ACC112 (cell line): ENCODE results near the gene AKR1B15.
A peak's percentile ranks its signal among the peaks of the same experiment; 100 is the strongest.
"Not testable (repeated sequence)": the region's sequence is repeated elsewhere in the genome, so short reads cannot be mapped to it uniquely, and the experiment has no call there.

Experiments used
- H2AFZ ChIP-seq: fragments of 200-600 bp; sonication (generic); one replicate; pipeline ENCODE4 v1.6.0; 2017; ENCODE audit warnings: antibody characterized with exemption, low read length; ENCODE audit not compliant: unreplicated experiment
- H3K27ac ChIP-seq: fragments of 200-600 bp; sonication (generic); 2 replicates; pipeline ENCODE4 v1.5.1; 2014; ENCODE audit warnings: low read depth, mild to moderate bottlenecking, antibody characterized with exemption, low read length, moderate library complexity
- H3K27me3 ChIP-seq: fragments of 200-600 bp; sonication (generic); 2 replicates; pipeline ENCODE4 v1.6.1; 2014; ENCODE audit warnings: mild to moderate bottlenecking, antibody characterized with exemption, low read length, moderate library complexity, mixed read lengths; ENCODE audit not compliant: insufficient read depth
- H3K36me3 ChIP-seq: fragments of 200-600 bp; sonication (generic); 2 replicates; pipeline ENCODE4 v1.6.1; 2016; ENCODE audit warnings: mild to moderate bottlenecking, antibody characterized with exemption, low read length, moderate library complexity, mixed read lengths; ENCODE audit not compliant: insufficient read depth
- H3K4me1 ChIP-seq: fragments of 200-600 bp; sonication (generic); one replicate; pipeline ENCODE4 v1.6.1; 2016; ENCODE audit warnings: low read length, mixed read lengths; ENCODE audit not compliant: insufficient read depth, unreplicated experiment, control insufficient read depth
- H3K4me3 ChIP-seq: fragments of 200-600 bp; sonication (generic); 2 replicates; pipeline ENCODE4 v1.5.1; 2014; ENCODE audit warnings: mild to moderate bottlenecking, low read depth, low read length
- H3K79me2 ChIP-seq: fragments of 200-600 bp; sonication (generic); one replicate; pipeline ENCODE4 v1.6.0; 2016; ENCODE audit warnings: low read length; ENCODE audit not compliant: control insufficient read depth, unreplicated experiment, insufficient read depth

AKR1B15 gene

DNA sequence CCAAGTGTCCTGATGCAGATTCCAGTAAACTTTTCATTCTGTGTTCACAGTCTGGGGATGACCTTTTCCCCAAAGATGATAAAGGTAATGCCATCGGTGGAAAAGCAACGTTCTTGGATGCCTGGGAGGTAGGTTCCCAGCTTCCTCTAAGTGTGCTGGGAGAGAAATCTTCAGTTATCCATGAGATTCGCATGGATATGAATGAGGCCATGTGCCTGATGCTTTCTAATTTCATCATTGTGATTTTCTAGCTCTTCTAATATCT is 16.0 kb upstream of the AKR1B15 start:
- Histone ChIP-seq H3K4me1 (peaks cover 26% of the 10 kb centered on the region), H3K36me3 (no peaks in the 10 kb centered on the region), H3K27me3 (no peaks in the 10 kb centered on the region), H3K4me3 (no peak overlapping the region), H2AFZ (peak overlapping the region; percentile 11), H3K79me2 (no peaks in the 10 kb centered on the region), H3K27ac (0 out of 2 replicates have a peak overlapping the region, but pooled peaks have one; percentile 11)

DNA sequence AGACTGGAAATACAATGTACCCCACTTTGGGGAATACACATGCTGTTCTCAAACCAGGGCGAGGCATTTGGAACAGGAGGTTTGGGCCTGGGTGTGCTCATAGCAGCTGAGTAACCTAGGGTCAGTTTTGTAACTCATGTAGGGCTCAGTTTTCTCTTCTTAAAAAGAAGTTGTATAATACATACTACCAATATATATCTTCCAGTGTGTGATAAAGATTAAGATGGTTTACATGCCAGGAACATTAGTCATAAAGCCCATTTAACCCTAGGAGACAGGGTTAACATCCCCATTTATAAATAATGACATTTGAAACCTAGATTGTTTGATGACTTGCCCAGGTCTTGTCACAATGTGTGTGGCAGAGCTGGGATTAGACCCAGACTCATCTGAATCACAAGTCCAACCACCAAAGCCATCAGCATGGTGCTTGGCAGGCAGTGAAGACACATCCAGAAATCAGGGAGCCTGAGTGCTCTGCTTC is 15.6 kb upstream of the AKR1B15 start:
- H3K79me2 ChIP-seq: no peaks in the 10 kb centered on the region
- no peaks in the 10 kb centered on the region for H3K27me3 ChIP-seq
- no peak overlapping the region for H3K4me3 ChIP-seq
- peak overlapping the region; percentile 11 for H2AFZ ChIP-seq
- H3K27ac ChIP-seq: 0 out of 2 replicates have a peak overlapping the region, but pooled peaks have one; percentile 11
- no peaks in the 10 kb centered on the region for H3K36me3 ChIP-seq
- H3K4me1 ChIP-seq: peaks cover 21% of the 10 kb centered on the region

DNA sequence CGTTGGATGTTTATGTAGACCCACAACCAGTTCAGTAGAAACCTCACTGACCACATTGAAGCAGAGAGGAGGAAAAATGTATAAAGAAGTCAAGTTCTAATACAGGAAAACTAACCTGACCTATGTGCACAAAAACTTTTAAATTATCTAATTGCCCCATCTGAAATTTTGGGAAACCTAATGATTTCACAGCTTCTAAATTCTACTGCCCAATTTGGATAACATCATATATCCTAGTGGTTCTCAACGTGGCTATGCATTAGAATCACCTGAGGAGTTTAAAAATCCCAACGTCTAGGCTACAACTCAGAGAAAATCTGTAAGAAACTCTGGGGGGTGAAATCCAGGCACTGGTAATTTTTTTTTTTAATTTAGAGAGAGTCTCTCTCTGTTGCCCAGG is 14.3 kb upstream of the AKR1B15 start:
- Histone ChIP-seq H2AFZ (no peak overlapping the region), H3K27me3 (no peaks in the 10 kb centered on the region; the same call in 1 of the 2 replicates), H3K27ac (no peak overlapping the region), H3K79me2 (no peaks in the 10 kb centered on the region), H3K36me3 (no peaks in the 10 kb centered on the region), H3K4me3 (no peak overlapping the region), H3K4me1 (peaks cover 20% of the 10 kb centered on the region)

DNA sequence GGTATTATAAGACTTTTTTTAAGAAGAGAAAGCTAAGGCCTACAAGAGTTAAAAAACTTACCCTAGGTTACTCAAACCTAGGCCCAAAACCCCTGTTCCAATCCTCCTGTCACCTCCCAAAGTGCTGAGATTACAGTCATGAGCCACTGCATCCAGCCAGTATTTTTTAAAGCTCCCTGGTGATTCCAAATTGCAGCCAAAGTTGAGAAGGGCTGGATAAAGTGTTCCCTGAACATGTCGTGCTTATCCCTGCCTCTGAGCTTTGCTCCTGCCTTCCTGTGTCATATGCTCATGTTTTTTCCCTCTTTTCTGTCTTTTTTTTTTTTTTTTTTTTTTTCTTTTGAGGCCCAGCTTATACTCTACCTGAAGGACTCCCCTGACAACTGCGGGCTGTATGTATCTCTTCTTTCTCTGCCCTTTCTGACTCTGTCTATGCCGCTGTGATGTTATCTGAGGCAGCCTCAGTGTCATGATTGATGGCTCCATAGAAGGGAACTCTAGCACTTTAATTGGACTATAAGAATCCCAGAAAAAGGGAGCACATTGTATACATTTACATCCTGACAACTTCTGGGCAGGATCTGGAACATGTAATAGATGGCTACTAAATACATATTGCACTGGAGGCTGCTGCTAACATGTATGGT is 13.5 kb upstream of the AKR1B15 start:
- Histone ChIP-seq H3K27ac (no peak overlapping the region), H3K4me1 (peaks cover 20% of the 10 kb centered on the region), H2AFZ (no peak overlapping the region), H3K79me2 (no peaks in the 10 kb centered on the region), H3K4me3 (no peak overlapping the region), H3K36me3 (no peaks in the 10 kb centered on the region), H3K27me3 (no peaks in the 10 kb centered on the region; the same call in none of the 2 replicates)

DNA sequence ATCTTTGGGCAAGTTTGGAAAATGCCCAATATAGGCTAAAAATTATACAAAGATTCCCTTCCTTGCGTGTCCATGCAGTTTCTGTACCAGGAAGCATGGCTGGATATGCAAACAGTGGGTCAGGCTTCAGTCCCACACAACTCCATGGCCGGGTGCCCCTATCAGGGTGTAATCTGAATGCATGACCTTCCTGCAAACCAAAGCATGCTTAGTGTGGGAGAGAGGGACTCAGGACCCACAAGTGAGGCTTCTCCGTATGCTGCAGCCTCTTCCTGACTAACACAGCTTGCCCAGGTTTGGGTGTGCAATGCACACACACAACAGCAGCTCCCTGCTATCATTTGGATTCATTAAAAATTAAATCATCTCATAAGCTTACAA is 13.0 kb upstream of the AKR1B15 start:
- peaks cover 20% of the 10 kb centered on the region for H3K4me1 ChIP-seq
- H3K36me3 ChIP-seq: no peaks in the 10 kb centered on the region
- H2AFZ ChIP-seq: no peak overlapping the region
- no peak overlapping the region for H3K4me3 ChIP-seq
- H3K27me3 ChIP-seq: peaks cover 5% of the 10 kb centered on the region
- no peaks in the 10 kb centered on the region for H3K79me2 ChIP-seq
- H3K27ac ChIP-seq: no peak overlapping the region

DNA sequence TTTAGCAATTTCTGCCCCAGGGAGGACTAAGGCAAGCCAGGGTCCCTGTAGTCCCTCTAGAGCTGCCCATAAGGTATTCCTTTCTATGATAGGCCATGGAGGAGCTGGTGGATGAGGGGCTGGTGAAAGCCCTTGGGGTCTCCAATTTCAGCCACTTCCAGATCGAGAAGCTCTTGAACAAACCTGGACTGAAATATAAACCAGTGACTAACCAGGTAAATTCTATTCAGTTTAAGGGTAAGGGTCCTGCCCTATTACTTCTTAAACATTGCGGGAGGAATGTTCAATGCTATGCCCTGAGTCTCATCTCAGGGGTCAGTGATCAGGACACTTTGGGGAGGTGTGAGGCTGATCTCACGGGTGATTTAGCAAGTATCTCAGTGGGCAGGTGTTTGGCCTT is 12.4 kb upstream of the AKR1B15 start:
- not testable (repeated sequence) for H3K36me3 ChIP-seq, H2AFZ ChIP-seq, H3K27ac ChIP-seq, H3K4me3 ChIP-seq, H3K27me3 ChIP-seq, H3K79me2 ChIP-seq
- H3K4me1 ChIP-seq: peaks cover 20% of the 10 kb centered on the region

GRCh38 chr7:134537273-134537781 is 11.6 kb upstream of the AKR1B15 start:
- not testable (repeated sequence) for H3K36me3 ChIP-seq, H3K27ac ChIP-seq, H3K27me3 ChIP-seq, H2AFZ ChIP-seq, H3K4me3 ChIP-seq, H3K79me2 ChIP-seq
- H3K4me1 ChIP-seq: peaks cover 14% of the 10 kb centered on the region

DNA sequence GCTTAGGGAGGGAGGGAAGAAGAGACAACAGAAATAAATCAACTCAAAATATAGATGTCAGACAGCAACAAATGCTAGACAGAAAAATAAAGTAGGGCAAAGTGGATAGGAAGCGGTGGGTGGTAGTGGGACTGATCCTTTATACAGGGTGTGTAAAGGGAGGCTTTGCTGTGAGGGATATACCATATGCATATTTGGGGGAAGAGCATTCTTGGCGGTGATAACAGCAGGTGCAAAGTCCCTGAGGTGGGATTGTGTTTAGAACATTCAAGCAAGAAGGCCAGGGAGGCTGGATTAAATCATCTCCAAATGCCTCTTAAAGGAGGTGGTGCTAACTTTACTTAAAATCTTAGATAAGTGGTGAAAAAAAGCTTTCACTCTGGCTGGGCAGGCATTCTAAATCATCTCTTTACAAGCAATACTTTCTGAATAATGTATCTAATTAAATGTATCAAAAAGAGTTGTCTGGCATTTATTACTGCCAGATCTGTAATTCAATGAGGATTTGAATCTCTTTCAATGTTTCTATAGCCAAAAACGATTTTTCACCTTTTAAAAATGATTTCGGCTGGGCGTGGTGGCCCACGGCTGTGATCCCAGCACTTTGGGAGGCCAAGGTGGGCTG is 9.4 kb upstream of the AKR1B15 start:
- Histone ChIP-seq H2AFZ (no peak overlapping the region), H3K27ac (no peak overlapping the region), H3K79me2 (no peaks in the 10 kb centered on the region), H3K36me3 (no peaks in the 10 kb centered on the region), H3K27me3 (peaks cover 10% of the 10 kb centered on the region), H3K4me1 (no peaks in the 10 kb centered on the region), H3K4me3 (no peak overlapping the region)

GRCh38 chr7:134541501-134542194 is 7.3 kb upstream of the AKR1B15 start:
- H2AFZ ChIP-seq, H3K27me3 ChIP-seq, H3K79me2 ChIP-seq, H3K4me1 ChIP-seq, H3K27ac ChIP-seq, H3K4me3 ChIP-seq, H3K36me3 ChIP-seq: not testable (repeated sequence)

DNA sequence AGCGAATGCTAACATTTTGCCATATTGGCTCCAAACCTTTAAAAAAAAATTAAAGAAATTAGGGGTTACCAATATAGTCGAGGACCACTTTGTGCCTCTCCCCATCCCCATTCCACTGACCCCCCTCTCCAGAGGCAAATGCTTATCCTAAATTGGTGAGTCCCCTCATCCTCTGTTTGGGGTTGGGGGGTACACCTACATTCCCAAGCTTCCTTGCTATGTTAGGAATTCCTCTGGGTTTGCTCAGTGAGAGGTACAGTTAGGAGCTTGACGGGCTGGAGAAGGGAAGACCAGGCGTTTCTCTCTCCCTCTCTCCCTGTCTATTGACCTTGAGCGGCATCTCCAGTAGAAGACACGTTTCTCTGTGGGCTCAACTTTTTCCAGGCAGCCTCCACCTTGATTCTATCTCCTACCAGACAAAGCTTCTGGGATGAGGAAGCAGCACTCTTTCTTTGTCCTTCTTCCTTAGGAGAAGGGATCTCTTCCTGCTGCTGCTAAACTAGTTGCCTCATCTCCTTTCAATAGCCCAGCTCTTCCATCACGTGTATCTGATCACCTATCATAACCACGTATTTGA is 6.6 kb upstream of the AKR1B15 start:
- Histone ChIP-seq H3K4me1 (peaks cover 5% of the 10 kb centered on the region), H3K27ac (no peak overlapping the region), H3K36me3 (no peaks in the 10 kb centered on the region), H2AFZ (no peak overlapping the region), H3K4me3 (no peak overlapping the region), H3K79me2 (no peaks in the 10 kb centered on the region), H3K27me3 (peaks cover 10% of the 10 kb centered on the region)
